ENCODE results near the gene CFAP45.

The CFAP45 gene

DNA sequence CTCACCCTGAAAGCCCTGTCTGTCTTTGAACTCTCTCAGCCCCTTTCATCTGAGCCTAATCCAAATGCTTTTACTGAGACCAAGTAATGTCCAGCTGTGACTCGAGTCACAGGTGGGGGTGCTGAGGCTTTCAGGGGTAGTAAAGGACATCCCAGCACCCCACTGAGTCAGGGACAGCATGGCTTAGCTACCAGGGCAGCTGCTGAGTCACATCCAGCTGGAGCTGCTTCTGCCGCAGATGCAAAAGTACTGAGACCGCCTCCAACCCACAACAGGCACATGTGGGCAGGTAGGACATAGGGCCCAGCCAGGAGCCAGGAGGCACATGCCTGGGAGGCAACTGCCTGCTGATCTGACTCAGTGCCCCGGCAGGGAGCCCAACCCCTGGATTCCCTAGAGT lies 30.8 kb downstream of the CFAP45 start:
- H3K4me3 ChIP-seq (ENCODE audit: control insufficient read depth, low read depth, low read length), result no peak overlapping the region
- no peak for DNase-seq (ENCODE audit: low read depth)
- TF ChIP-seq, protein P1, sequence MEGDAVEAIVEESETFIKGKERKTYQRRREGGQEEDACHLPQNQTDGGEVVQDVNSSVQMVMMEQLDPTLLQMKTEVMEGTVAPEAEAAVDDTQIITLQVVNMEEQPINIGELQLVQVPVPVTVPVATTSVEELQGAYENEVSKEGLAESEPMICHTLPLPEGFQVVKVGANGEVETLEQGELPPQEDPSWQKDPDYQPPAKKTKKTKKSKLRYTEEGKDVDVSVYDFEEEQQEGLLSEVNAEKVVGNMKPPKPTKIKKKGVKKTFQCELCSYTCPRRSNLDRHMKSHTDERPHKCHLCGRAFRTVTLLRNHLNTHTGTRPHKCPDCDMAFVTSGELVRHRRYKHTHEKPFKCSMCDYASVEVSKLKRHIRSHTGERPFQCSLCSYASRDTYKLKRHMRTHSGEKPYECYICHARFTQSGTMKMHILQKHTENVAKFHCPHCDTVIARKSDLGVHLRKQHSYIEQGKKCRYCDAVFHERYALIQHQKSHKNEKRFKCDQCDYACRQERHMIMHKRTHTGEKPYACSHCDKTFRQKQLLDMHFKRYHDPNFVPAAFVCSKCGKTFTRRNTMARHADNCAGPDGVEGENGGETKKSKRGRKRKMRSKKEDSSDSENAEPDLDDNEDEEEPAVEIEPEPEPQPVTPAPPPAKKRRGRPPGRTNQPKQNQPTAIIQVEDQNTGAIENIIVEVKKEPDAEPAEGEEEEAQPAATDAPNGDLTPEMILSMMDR (IDR thresholded peaks at IDR 0.05; ENCODE audit: control insufficient read depth, insufficient read depth, low read depth, low read length, missing control alignments), result no peak

DNA sequence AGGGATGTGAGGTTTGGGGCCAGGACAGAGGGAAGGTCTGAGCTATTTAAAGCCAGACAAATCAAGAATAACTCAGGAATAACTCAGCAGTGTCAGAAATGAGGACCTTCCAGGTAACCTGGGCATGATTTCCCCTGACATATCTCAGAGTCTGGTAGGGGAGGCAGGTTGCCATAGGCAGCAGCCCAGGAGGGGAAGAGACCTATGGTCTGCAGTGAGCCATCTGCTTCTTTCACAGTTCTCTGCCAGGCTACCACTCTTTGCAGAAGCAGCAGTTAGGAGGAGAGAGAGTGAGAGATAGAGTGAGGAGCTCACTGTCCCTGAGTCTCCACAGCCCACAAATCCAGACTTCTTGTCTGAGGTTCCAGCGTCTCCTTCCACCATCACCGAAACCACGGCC lies 31.2 kb downstream of the CFAP45 start:
- DNase-seq (ENCODE audit: low read depth), result no peak
- TF ChIP-seq, protein P1 (IDR thresholded peaks at IDR 0.05; ENCODE audit: control insufficient read depth, insufficient read depth, low read depth, low read length, missing control alignments), result no peak
- no peak overlapping the region for H3K4me3 ChIP-seq (ENCODE audit: control insufficient read depth, low read depth, low read length)

DNA sequence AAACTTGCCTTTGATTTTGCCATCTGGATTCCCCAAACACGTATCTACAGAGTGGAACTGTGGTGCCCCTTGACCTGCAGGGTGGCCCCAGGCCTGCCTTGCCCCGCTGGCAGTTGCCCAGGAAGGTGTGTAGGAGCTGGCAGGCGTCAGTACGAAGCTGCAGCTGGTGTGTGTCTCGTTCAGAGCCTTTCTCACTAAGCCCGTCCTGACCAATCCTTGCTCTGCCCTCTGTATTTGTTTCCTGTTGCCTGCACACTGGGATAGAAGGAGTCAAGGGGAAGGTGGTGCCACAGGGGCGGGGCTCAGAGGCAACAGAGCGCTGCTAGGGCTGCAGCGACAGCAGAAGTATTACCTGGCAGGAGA lies 32.3 kb downstream of the CFAP45 start:
- H3K4me3 ChIP-seq (ENCODE audit: control insufficient read depth, low read depth, low read length), result no peak overlapping the region
- DNase-seq (ENCODE audit: low read depth), result no peak

DNA sequence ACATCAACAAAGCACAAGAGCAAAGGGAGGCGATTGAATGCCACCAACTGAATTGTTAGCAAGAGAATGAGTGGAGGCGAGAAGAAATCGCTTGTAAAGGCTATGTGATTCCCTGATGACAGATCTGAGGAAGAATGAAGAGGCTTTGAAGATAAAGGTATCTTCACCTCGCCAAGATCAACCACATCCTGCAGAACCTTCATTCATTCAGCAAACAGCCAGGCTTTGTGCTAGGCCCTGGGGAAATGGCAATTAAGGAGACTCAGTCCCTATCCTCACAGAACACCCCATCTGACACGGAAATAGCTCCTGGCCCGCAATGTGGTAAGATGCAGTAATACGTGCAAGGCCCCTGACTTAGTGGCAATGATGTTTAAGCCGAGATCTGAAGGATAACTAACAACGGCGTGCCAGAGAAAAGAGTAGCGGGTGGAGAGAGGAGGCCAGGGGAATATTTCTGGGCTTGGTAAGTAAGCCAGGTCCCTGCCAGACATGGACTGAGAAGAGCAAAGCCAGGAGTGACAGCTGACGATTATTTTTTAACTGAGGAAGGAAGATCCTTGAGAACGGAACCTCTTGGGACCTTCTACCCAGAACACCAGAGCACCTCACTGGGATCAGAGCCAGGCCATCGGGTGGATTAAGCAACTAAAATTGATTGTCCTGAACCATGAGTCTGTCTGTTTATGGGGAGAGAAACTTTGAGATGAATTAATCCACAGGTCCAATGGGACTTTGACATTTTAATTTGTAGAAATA lies 32.9 kb downstream of the CFAP45 start:
- TF ChIP-seq, protein P1 (IDR thresholded peaks at IDR 0.05; ENCODE audit: control insufficient read depth, insufficient read depth, low read depth, low read length, missing control alignments), result no peak

More for the DNA sequence above, 32.3 kb downstream of the CFAP45 start:
- TF ChIP-seq, protein P1 (IDR thresholded peaks at IDR 0.05; ENCODE audit: control insufficient read depth, insufficient read depth, low read depth, low read length, missing control alignments), result no peak

DNA sequence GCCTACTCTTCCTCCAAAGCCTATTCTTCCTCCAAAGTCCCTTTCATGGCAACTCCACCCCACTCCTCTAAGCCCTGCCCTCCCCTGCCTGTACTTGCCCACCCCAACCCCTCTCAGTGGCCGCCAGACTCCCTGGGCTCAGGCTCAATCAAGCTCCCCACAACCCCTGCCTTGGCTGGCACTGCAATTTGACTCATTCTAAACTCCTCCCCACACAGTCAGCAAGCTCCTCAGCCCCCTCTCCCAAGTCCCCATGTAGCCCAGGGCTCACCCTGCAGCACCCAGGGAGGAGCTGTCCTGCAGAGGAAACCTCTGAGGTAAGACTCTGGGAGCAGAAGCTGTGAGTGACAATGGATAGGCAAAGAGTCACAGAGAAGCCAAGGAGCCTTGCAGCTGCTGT lies 33.9 kb downstream of the CFAP45 start:
- no peak for DNase-seq (ENCODE audit: low read depth)
- no peak overlapping the region for H3K4me3 ChIP-seq (ENCODE audit: control insufficient read depth, low read depth, low read length)
- TF ChIP-seq, protein P1 (IDR thresholded peaks at IDR 0.05; ENCODE audit: control insufficient read depth, insufficient read depth, low read depth, low read length, missing control alignments), result no peak

More for the DNA sequence above, 32.9 kb downstream of the CFAP45 start:
- no peak overlapping the region for H3K4me3 ChIP-seq (ENCODE audit: control insufficient read depth, low read depth, low read length)
- no peak for DNase-seq (ENCODE audit: low read depth)

DNA sequence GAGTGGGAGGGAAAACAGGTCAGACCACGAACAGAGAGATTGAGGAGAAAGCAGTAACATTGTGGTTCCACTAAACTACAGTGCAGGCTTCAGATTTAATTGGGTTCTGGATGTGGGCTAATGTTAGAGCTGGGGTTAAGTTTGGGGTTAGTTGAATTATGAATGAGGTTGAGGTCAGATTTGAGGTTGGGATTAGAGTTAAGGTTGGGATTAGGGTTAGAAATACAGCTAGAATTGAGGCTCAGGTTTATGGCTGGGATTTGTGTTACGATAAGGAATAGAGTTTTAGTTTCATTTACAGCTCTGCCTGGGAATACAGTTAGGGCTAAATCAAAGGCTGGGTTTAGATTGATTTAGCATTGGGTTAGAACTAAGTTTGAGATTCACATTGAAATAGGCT lies 35.7 kb downstream of the CFAP45 start:
- TF ChIP-seq, protein P1 (IDR thresholded peaks at IDR 0.05; ENCODE audit: control insufficient read depth, insufficient read depth, low read depth, low read length, missing control alignments), result no peak

More for the DNA sequence above, 35.7 kb downstream of the CFAP45 start:
- H3K4me3 ChIP-seq (ENCODE audit: control insufficient read depth, low read depth, low read length), result no peak overlapping the region
- DNase-seq (ENCODE audit: low read depth), result no peak
